Measurements from ENCODE around the gene C1QTNF9.

The C1QTNF9 gene

DNA sequence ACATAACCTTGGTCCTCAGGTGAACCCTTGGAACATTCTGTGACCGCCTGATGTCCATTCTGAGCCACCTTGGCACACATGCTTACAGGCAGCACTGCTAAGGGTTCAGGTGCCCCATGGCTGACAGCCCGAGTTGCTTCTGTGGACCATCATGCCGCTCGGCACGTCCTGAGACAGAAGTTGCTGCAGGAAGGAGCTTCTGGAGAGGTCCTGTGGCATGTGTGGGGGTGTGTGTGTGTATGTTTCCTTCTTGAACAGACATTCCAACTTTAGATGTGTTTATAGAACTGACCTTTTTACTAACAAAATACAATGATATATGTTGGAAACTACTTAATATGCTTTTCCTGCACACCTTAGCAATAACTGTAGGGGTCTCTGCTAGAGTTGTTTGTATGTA, 4.8 kb upstream of the C1QTNF9 start:
- no peaks in the 10 kb centered on the region for H3K79me2 ChIP-seq (ENCODE audit: insufficient read depth, low read length)
- TF ChIP-seq CTCF (IDR thresholded peaks at IDR 0.05; ENCODE audit: insufficient read depth, low read length, poor library complexity, severe bottlenecking) (no peak), EZH2phosphoT487 (conservative IDR thresholded peaks at IDR 0.05; ENCODE audit: low read length) (no peak)
- no peaks in the 10 kb centered on the region for H3K9me2 ChIP-seq (replicated peaks; ENCODE audit: insufficient read depth, low read length)
- H3K4me3 ChIP-seq (ENCODE audit: insufficient read depth, low read length, poor library complexity, severe bottlenecking), result no peak overlapping the region
- no peak overlapping the region for H3K27ac ChIP-seq (ENCODE audit: low read depth, low read length)
- H3K4me2 ChIP-seq (ENCODE audit: low read depth, low read length, poor library complexity, severe bottlenecking), result no peak overlapping the region
- H3K27me3 ChIP-seq (ENCODE audit: low read length), result no peaks in the 10 kb centered on the region
- no peaks in the 10 kb centered on the region for H4K20me1 ChIP-seq (ENCODE audit: low read depth, low read length)
- H3K36me3 ChIP-seq (ENCODE audit: low read length), result no peaks in the 10 kb centered on the region
- no peaks in the 10 kb centered on the region for H3F3A ChIP-seq (ENCODE audit: insufficient read depth)
- no peak overlapping the region for H2AFZ ChIP-seq (ENCODE audit: low read depth, low read length, severe bottlenecking)
- H3K9ac ChIP-seq (ENCODE audit: low read length), result no peak overlapping the region
- no peaks in the 10 kb centered on the region for H3K9me3 ChIP-seq (ENCODE audit: insufficient read depth, low read length)

DNA sequence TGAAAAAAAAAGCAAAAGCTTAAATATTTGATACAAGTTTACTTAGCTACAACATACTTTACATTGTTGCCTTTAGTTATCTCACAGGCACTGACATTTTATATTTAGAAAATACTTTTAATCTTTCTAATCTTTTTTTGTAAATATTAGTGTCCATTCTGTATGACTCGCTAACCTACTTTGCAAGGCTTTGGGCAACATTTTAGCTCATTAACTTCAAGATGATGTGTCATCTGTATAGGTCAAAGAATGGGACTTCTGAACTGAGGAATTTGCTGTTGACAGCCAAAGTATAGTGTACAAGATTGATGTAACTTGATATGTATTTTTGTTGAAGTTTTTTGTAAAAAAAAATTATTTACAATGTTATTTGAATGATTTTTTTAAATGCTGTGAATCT, 2.7 kb upstream of the C1QTNF9 start:
- no peaks in the 10 kb centered on the region for H3K79me2 ChIP-seq (ENCODE audit: insufficient read depth, low read length)
- H3K9me2 ChIP-seq (replicated peaks; ENCODE audit: insufficient read depth, low read length), result no peaks in the 10 kb centered on the region
- TF ChIP-seq EZH2phosphoT487 (conservative IDR thresholded peaks at IDR 0.05; ENCODE audit: low read length) (no peak), CTCF (IDR thresholded peaks at IDR 0.05; ENCODE audit: insufficient read depth, low read length, poor library complexity, severe bottlenecking) (no peak)
- H3F3A ChIP-seq (ENCODE audit: insufficient read depth), result no peaks in the 10 kb centered on the region
- H3K4me3 ChIP-seq (ENCODE audit: insufficient read depth, low read length, poor library complexity, severe bottlenecking), result no peak overlapping the region
- H3K27me3 ChIP-seq (ENCODE audit: low read length), result no peaks in the 10 kb centered on the region
- no peaks in the 10 kb centered on the region for H3K36me3 ChIP-seq (ENCODE audit: low read length)
- H2AFZ ChIP-seq (ENCODE audit: low read depth, low read length, severe bottlenecking), result no peak overlapping the region
- H3K27ac ChIP-seq (ENCODE audit: low read depth, low read length), result no peak overlapping the region
- no peak overlapping the region for H3K9ac ChIP-seq (ENCODE audit: low read length)
- no peak overlapping the region for H3K4me2 ChIP-seq (ENCODE audit: low read depth, low read length, poor library complexity, severe bottlenecking)
- no peaks in the 10 kb centered on the region for H3K9me3 ChIP-seq (ENCODE audit: insufficient read depth, low read length)
- no peaks in the 10 kb centered on the region for H4K20me1 ChIP-seq (ENCODE audit: low read depth, low read length)

- Histone ChIP-seq H2AFZ (ENCODE audit: low read depth, low read length, severe bottlenecking) (no peak overlapping the region), H3K9me3 (ENCODE audit: insufficient read depth, low read length) (no peaks in the 10 kb centered on the region), H3K4me2 (ENCODE audit: low read depth, low read length, poor library complexity, severe bottlenecking) (no peak overlapping the region), H3K9me2 (replicated peaks; ENCODE audit: insufficient read depth, low read length) (no peaks in the 10 kb centered on the region), H4K20me1 (ENCODE audit: low read depth, low read length) (no peaks in the 10 kb centered on the region), H3K27me3 (ENCODE audit: low read length) (no peaks in the 10 kb centered on the region), H3K36me3 (ENCODE audit: low read length) (no peaks in the 10 kb centered on the region), H3K4me3 (ENCODE audit: insufficient read depth, low read length, poor library complexity, severe bottlenecking) (no peak overlapping the region), H3K9ac (ENCODE audit: low read length) (no peak overlapping the region), H3K27ac (ENCODE audit: low read depth, low read length) (no peak overlapping the region), H3K79me2 (ENCODE audit: insufficient read depth, low read length) (no peaks in the 10 kb centered on the region), H3F3A (ENCODE audit: insufficient read depth) (no peaks in the 10 kb centered on the region)
- no peak for TF ChIP-seq EZH2phosphoT487 (conservative IDR thresholded peaks at IDR 0.05; ENCODE audit: low read length)
Observed at GRCh38 chr13:24307211-24308067, 1.9 kb upstream of the C1QTNF9 start.

- Histone ChIP-seq H3K4me2 (ENCODE audit: low read depth, low read length, poor library complexity, severe bottlenecking) (no peak overlapping the region), H3K9ac (ENCODE audit: low read length) (no peak overlapping the region), H3K27ac (ENCODE audit: low read depth, low read length) (no peak overlapping the region), H3K9me2 (replicated peaks; ENCODE audit: insufficient read depth, low read length) (no peaks in the 10 kb centered on the region), H3K79me2 (ENCODE audit: insufficient read depth, low read length) (no peaks in the 10 kb centered on the region), H3F3A (ENCODE audit: insufficient read depth) (no peaks in the 10 kb centered on the region), H3K4me3 (ENCODE audit: insufficient read depth, low read length, poor library complexity, severe bottlenecking) (no peak overlapping the region), H3K9me3 (ENCODE audit: insufficient read depth, low read length) (no peaks in the 10 kb centered on the region), H3K27me3 (ENCODE audit: low read length) (no peaks in the 10 kb centered on the region), H3K36me3 (ENCODE audit: low read length) (no peaks in the 10 kb centered on the region), H4K20me1 (ENCODE audit: low read depth, low read length) (no peaks in the 10 kb centered on the region), H2AFZ (ENCODE audit: low read depth, low read length, severe bottlenecking) (no peak overlapping the region)
- TF ChIP-seq CTCF (IDR thresholded peaks at IDR 0.05; ENCODE audit: insufficient read depth, low read length, poor library complexity, severe bottlenecking) (no peak), EZH2phosphoT487 (conservative IDR thresholded peaks at IDR 0.05; ENCODE audit: low read length) (no peak)
Observed at GRCh38 chr13:24308068-24308445, 1.3 kb upstream of the C1QTNF9 start.
